ENCODE data around the gene NFATC1. TPM values are rescaled to one million over a fixed set of nuclear protein-coding genes. Genes with fewer than 3 reads are reported as not detected.

NFATC1 gene
- total and polyA plus RNA-seq, 5 donors: 14.7 to 25.3 (median 20.3) TPM

DNA sequence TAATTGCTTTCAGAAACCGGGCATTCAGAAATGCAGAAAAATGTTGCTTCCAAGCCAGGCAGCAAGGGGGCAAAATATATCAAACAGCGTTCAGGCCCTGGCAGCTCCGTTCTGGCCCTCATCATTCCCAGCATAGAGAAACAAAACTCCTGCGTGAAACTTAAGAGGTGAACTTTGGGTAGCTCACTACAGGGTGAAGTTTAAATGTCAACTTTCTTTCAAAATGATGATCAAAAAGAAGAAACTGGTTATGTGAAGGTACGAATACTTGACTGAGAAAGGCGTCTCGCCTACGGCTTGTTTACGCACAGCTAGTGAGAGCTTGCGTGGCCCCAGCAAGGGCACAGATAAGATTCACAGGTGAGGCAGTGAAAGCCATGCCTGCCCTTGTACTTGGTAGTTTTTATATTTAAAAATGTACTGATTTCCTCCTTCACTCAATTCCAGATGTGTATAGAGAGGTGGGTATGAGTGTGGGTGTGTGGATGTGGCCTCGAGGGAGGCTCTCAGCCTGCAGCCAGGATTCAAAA, 127.5 kb downstream of the NFATC1 start:
- DNase-seq: peak in 1 of 3 donors; percentile 2
- intact Hi-C loops (cut with DNase I): no loop called here
- no peaks in the 10 kb centered on the region for H3K4me1 ChIP-seq (ENCODE audit: control insufficient read depth, insufficient read depth, low read length)
- H3K9me3 ChIP-seq (ENCODE audit: control insufficient read depth, low read length): no peaks in the 10 kb centered on the region
- no peak overlapping the region for H3K4me3 ChIP-seq (ENCODE audit: low read length)
- ATAC-seq: no peak
- no peak overlapping the region for H3K27ac ChIP-seq (ENCODE audit: low read length)
- 91% methylated on average over 11 of the region's 11 CpGs for WGBS
- H3K27me3 ChIP-seq (ENCODE audit: control insufficient read depth, insufficient read depth): no peaks in the 10 kb centered on the region

DNA sequence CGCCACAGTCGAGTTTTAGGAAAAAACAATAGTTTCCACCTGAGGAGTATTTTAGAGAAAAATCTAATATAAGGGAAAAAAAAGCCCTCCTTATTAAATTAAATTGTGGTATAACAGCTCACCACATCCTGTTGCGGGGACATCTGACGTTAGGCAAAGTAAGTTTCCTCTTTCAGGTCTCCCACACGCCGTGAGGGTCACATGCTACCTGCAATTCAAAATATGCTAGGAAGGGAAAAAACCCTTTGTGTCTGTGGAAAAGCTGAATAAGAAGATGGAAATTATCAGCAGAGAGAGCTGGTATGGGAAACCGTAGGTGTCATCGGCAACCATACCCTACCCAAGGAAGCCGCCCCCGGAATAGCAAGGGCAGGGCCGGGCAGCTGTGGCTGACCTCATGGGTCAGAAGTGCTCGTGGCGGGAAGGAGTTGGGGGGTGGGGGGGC, 128.0 kb downstream of the NFATC1 start:
- DNase-seq (no peak), ATAC-seq (no peak)
- Histone ChIP-seq H3K9me3 (ENCODE audit: control insufficient read depth, low read length) (no peaks in the 10 kb centered on the region), H3K27me3 (ENCODE audit: control insufficient read depth, insufficient read depth) (no peaks in the 10 kb centered on the region), H3K27ac (ENCODE audit: low read length) (no peak overlapping the region), H3K4me1 (ENCODE audit: control insufficient read depth, insufficient read depth, low read length) (no peaks in the 10 kb centered on the region), H3K4me3 (ENCODE audit: low read length) (no peak overlapping the region)
- intact Hi-C loops (cut with DNase I): no loop called here
- 82% methylated on average over 13 of the region's 13 CpGs for WGBS

GRCh38 chr18:79524181-79525078, 128.7 kb downstream of the NFATC1 start:
- H3K27me3 ChIP-seq (ENCODE audit: control insufficient read depth, insufficient read depth): no peaks in the 10 kb centered on the region
- H3K9me3 ChIP-seq (ENCODE audit: control insufficient read depth, low read length): no peaks in the 10 kb centered on the region
- ATAC-seq: no peak
- WGBS: 93% methylated on average over 63 of the region's 63 CpGs
- DNase-seq: peak in 2 of 3 donors; percentile 42 to 64
- H3K4me1 ChIP-seq (ENCODE audit: control insufficient read depth, insufficient read depth, low read length): no peaks in the 10 kb centered on the region
- intact Hi-C loops (cut with DNase I): loop anchor here in 3 of 4 donors (5.0 kb wide), 1 partner anchor 142 kb away; no protein-coding TSS in a partner anchor
- H3K4me3 ChIP-seq (ENCODE audit: low read length): no peak overlapping the region
- no peak overlapping the region for H3K27ac ChIP-seq (ENCODE audit: low read length)

DNA sequence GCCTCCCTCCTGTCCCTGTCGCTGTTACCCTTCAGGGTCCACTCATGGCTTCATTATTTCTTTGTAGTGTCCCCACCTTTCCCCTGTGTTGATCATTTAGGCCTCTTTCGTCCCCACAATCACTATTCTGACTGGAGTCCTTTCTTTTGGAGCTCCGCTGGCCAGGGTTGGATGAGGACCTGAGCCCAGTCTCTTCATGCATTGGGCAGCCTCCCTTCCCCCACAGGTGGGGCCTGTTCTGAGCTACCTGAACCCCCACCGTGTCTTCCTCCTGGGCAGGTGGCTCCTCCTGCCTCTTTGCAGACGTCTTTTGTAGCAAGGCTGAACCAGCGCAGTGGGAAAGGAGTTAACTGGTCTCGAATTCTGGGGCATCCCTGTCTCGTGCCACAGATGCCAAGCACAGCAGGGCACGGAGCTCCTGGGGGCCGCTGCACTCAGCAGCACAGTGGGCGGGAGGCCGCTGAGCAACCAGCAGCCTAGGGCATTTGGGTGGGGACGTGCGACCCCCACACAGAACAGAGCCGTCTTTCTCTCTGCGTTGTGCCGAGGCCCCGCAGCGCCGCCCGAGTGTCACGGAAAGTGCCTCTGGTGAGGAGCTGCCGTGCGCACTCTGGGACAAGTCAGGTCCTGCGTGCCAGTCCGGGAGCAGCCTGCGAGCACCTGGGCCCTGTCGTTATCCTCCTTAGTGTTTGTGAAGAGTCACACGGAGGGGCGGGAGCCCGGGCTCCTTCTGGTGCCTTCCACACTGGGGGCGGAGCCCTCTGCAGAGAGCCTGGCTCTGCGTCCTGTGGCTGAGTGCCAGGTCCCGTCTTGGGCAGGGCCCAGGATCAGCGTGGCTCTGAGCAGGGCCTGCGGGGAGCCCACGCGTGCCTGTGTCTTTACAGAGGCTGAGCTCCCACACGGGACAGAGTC, 130.1 kb downstream of the NFATC1 start:
- intact Hi-C loops (cut with DNase I): loop anchor here (2.0 to 5.0 kb wide), 2 partner anchors 144 to 145 kb away; no protein-coding TSS in a partner anchor
- no peaks in the 10 kb centered on the region for H3K4me1 ChIP-seq (ENCODE audit: control insufficient read depth, insufficient read depth, low read length)
- 63% methylated on average over 39 of the region's 39 CpGs for WGBS
- H3K27ac ChIP-seq (ENCODE audit: low read length): no peak overlapping the region
- DNase-seq (peak; percentile 85 to 93 (median 92)), ATAC-seq (peak; percentile 87 to 88)
- H3K4me3 ChIP-seq (ENCODE audit: low read length): no peak overlapping the region
- no peaks in the 10 kb centered on the region for H3K9me3 ChIP-seq (ENCODE audit: control insufficient read depth, low read length)
- no peaks in the 10 kb centered on the region for H3K27me3 ChIP-seq (ENCODE audit: control insufficient read depth, insufficient read depth)

- DNase-seq (peak; percentile 86 to 90 (median 89)), ATAC-seq (peak; percentile 81 to 91)
- Histone ChIP-seq H3K27ac (ENCODE audit: low read length) (no peak overlapping the region), H3K27me3 (ENCODE audit: control insufficient read depth, insufficient read depth) (no peaks in the 10 kb centered on the region), H3K4me1 (ENCODE audit: control insufficient read depth, insufficient read depth, low read length) (no peaks in the 10 kb centered on the region), H3K9me3 (ENCODE audit: control insufficient read depth, low read length) (no peaks in the 10 kb centered on the region), H3K4me3 (ENCODE audit: low read length) (no peak overlapping the region)
- 68% methylated on average over 44 of the region's 44 CpGs for WGBS
- intact Hi-C loops (cut with DNase I): loop anchor here (2.0 to 5.0 kb wide), 2 partner anchors 144 to 146 kb away; no protein-coding TSS in a partner anchor
These were observed 131.0 kb downstream of the NFATC1 start for GRCh38 chr18:79526468-79527460.

- no peaks in the 10 kb centered on the region for H3K4me1 ChIP-seq (ENCODE audit: control insufficient read depth, insufficient read depth, low read length)
- H3K9me3 ChIP-seq (ENCODE audit: control insufficient read depth, low read length): no peaks in the 10 kb centered on the region
- intact Hi-C loops (cut with DNase I): loop anchor here (2.0 to 5.0 kb wide), 2 partner anchors 145 to 147 kb away; no protein-coding TSS in a partner anchor
- no peak overlapping the region for H3K27ac ChIP-seq (ENCODE audit: low read length)
- 94% methylated on average over 16 of the region's 16 CpGs for WGBS
- ATAC-seq (no peak), DNase-seq (peak in 1 of 3 donors; percentile 45)
- H3K27me3 ChIP-seq (ENCODE audit: control insufficient read depth, insufficient read depth): no peaks in the 10 kb centered on the region
- H3K4me3 ChIP-seq (ENCODE audit: low read length): no peak overlapping the region
These were observed 132.1 kb downstream of the NFATC1 start for GRCh38 chr18:79527656-79528315.

- ATAC-seq (no peak), DNase-seq (peak in 1 of 3 donors; percentile 40)
- intact Hi-C loops (cut with DNase I): loop anchor here in 3 of 4 donors (5.0 kb wide), 1 partner anchor 146 kb away; no protein-coding TSS in a partner anchor
- Histone ChIP-seq H3K27ac (ENCODE audit: low read length) (no peak overlapping the region), H3K27me3 (ENCODE audit: control insufficient read depth, insufficient read depth) (no peaks in the 10 kb centered on the region), H3K9me3 (ENCODE audit: control insufficient read depth, low read length) (no peaks in the 10 kb centered on the region), H3K4me3 (ENCODE audit: low read length) (no peak overlapping the region), H3K4me1 (ENCODE audit: control insufficient read depth, insufficient read depth, low read length) (no peaks in the 10 kb centered on the region)
- 95% methylated on average over 17 of the region's 17 CpGs for WGBS
These were observed 132.6 kb downstream of the NFATC1 start for GRCh38 chr18:79528316-79528695.

DNA sequence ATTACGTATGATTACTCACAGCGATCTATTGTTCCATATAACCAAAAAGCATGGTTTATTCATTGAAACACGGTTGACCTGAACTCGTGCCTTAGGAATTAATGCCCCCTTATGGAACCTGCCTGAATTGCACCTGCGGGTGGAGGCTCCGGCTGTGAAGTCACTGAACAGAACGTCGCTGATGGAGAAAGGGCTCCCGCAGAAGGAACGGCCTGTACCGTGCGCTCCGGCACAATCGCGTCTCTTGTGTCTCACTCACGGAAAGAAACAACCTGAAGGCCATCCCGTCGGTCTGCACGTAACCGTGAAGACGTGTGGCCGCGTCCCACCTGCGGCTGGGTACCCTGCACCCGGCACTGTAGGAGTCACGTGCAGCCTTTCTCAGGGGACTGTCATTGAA, 133.1 kb downstream of the NFATC1 start:
- H3K4me3 ChIP-seq (ENCODE audit: low read length): no peak overlapping the region
- ATAC-seq (no peak), DNase-seq (peak; percentile 64 to 83 (median 73))
- no peaks in the 10 kb centered on the region for H3K9me3 ChIP-seq (ENCODE audit: control insufficient read depth, low read length)
- intact Hi-C loops (cut with DNase I): loop anchor here in 3 of 4 donors (5.0 kb wide), 1 partner anchor 147 kb away; no protein-coding TSS in a partner anchor
- no peaks in the 10 kb centered on the region for H3K27me3 ChIP-seq (ENCODE audit: control insufficient read depth, insufficient read depth)
- no peaks in the 10 kb centered on the region for H3K4me1 ChIP-seq (ENCODE audit: control insufficient read depth, insufficient read depth, low read length)
- 59% methylated on average over 26 of the region's 26 CpGs for WGBS
- no peak overlapping the region for H3K27ac ChIP-seq (ENCODE audit: low read length)

DNA sequence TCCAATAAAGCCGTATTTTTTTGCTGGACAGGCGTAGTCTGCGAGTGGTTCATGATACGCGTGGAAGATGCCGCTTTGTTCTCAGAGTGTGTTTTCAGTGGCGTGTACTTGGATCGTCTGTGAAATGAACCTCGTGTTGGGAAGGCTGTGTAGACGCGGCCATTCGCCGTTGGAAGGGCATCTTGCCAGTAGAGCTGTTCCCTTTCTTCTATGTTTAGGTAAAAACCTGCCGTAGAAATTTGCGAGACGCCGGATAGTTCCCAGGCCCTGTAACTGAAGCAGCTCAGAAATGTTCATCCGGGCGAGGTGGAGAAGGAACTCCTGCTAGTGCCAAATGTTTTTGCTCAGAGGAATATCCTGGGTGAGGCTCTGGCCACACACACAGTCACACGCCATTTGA, 133.6 kb downstream of the NFATC1 start:
- H3K9me3 ChIP-seq (ENCODE audit: control insufficient read depth, low read length): no peaks in the 10 kb centered on the region
- 94% methylated on average over 20 of the region's 20 CpGs for WGBS
- no peaks in the 10 kb centered on the region for H3K27me3 ChIP-seq (ENCODE audit: control insufficient read depth, insufficient read depth)
- DNase-seq (peak in 1 of 3 donors; percentile 34), ATAC-seq (no peak)
- no peak overlapping the region for H3K4me3 ChIP-seq (ENCODE audit: low read length)
- no peaks in the 10 kb centered on the region for H3K4me1 ChIP-seq (ENCODE audit: control insufficient read depth, insufficient read depth, low read length)
- H3K27ac ChIP-seq (ENCODE audit: low read length): no peak overlapping the region
- intact Hi-C loops (cut with DNase I): loop anchor here in 3 of 4 donors (5.0 kb wide), 1 partner anchor 147 kb away; no protein-coding TSS in a partner anchor
